GM20431 (cell line): Measurements from ENCODE around the gene PFKFB3.
"Not testable (repeated sequence)": the region's sequence is repeated elsewhere in the genome, so short reads cannot be mapped to it uniquely, and the experiment has no call there.

Experiments used
- in situ Hi-C: fragments of 300-500 bp; cut with MseI, MboI; formaldehyde crosslinking; loops from one replicate; pipeline ENCODE4 v1.15.0; 2020; ENCODE audit warnings: low sequenced_read_pairs; ENCODE audit not compliant: unreplicated experiment

Gene PFKFB3

DNA sequence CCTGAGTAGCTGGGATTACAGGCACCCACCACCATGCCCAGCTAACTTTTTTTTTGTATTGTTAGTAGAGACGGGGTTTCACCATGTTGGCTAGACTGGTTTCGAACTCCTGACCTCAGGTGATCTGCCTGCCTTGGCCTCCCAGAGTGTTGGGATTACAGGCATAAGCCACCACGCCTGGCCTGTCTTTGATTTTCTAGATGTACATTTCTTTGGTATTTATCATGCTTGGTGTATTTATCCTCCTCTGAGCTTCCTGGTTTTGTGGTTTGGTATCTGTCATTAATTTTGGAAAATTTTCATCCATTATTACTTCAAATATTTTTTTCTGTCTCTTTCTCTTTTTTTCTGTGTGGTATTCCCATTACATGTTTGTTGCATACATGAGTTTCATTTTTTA is 87.9 kb downstream of the PFKFB3 start:
- in situ Hi-C loops = not testable (repeated sequence)

DNA sequence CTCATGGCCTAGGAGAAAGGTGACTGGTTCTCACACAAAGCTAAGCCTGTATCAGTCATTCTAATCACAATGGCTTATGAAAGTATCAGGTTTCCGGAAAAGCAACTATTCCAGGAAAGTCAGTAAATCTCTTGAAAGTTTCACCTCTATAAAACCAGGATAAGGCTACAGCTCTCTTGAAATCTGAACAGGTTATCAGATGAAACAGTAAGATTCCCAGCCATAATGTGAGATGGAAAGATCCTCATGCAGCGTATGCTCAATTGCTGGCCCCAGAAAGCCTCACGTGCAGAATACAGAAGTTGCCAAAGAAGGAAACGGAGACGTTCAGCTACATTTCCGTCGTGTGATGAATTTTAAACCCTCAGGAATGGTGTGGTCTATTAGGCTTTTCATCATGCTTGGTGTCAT is 90.0 kb downstream of the PFKFB3 start:
- in situ Hi-C loops = no loop called here

DNA sequence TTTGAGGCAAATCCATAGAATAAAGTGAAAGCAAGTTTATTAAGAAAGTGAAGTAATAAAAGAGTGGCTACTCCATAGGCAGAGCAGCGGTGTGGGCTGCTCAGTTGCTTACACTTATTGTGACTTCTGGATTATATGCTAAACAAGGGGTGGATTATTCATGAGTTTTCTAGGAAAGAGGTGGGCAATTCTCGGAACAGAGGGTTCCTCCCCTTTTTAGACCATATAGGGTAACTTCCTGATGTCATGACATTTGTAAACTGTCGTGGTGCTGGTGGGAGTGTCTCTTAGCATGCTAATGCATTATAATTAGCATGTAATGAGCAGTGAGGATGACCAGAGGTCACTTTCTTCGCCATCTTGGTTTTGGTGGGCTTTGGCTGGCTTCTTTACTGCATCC is 93.7 kb downstream of the PFKFB3 start:
- in situ Hi-C loops = not testable (repeated sequence)

DNA sequence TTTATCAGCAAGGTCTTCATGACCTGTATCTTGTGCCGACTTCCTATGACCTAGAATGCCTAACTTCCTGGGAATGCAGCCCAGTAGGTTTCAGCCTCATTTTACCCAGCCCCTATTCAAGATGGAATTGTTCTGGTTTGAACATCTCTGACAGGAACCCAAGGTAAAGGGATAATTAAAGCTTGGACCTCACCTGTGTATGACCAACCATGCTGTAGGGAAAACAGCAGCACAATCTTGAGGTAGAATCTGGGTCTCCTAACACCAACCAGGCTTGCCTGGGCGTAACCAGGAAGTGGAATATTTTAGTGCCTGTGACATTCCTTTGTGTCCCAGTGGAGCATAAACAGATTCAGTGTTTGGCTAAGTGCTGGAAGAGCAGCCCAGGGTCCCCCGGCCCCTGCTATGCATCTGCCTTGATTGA is 94.1 kb downstream of the PFKFB3 start:
- in situ Hi-C loops = no loop called here

DNA sequence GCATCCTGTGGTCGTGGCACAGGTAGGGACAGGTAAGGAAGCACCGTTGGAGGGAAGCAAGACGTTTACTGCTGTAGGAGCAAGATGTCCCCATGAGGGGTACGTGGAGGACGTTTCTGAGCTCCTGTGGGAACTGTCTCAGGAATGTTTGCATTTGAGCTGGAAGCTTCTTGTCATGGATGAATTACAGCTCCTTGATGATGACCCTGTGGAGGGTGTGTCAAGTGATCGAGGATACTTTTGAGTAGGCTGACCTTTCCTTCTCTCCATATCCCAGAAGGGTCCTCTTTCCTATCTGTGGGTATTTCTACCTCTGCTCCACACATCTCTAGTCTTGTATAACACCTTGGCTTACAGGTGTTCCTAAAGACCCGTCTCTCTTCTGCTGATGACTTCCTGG is 94.8 kb downstream of the PFKFB3 start:
- in situ Hi-C loops = no loop called here

DNA sequence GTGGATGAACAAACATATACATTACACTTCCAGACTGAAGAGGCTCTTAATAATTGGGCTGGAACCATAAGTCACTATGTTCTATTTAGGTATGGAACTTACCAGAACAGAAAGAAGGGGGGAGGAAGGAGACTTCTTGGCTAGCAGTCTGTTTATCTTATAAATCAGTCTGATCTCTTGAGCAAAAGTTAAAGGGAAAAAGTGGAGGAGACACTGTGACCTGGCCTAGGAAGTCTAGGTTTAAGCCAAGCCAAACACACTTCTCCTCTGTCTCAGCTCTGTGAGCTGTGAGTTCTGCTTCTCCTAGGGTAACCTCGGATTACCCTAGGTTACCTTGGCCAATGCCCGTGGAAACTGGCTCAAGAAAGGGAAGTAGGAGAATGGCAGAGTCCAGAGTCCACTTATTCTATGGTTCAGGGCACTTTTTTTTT is 95.2 kb downstream of the PFKFB3 start:
- in situ Hi-C loops = no loop called here

DNA sequence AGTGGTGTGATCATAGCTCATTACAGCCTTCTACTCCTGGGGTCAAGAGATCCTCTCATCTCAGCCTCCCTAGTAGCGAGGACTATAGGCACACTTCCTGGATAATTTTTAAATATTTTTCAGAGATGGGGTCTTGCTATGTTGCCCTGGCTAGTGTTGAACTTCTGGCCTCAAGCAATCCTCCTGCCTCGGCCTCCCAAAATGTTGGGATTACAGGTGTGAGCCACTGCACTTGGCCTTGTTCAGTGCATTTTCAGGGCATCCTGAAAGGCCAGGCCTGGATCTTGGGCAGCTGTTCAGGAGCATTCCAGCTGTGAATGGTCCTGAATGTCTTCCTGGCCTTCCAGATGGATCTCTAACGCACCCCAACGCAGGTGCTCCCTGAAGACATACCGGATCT is 95.7 kb downstream of the PFKFB3 start:
- in situ Hi-C loops = no loop called here

DNA sequence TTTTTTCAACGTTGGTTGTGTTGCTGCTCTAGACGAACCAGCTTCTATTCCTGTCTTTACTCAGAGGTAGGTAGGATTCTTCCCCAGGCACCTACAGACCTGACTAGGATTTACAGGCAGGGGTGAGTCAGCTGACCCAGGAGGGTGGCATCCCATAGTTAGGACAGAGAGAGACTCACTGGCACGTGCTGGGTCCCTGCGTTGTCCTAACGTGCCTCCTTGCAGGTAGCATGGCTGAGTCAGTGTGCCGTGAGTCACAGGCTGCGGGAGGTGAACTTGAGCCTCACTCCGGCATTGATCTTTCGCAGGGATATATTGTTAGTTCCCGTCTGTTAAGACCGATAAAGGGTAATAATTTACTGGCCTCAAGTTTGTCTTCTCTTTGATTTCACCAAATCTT is 96.5 kb downstream of the PFKFB3 start:
- in situ Hi-C loops = no loop called here

DNA sequence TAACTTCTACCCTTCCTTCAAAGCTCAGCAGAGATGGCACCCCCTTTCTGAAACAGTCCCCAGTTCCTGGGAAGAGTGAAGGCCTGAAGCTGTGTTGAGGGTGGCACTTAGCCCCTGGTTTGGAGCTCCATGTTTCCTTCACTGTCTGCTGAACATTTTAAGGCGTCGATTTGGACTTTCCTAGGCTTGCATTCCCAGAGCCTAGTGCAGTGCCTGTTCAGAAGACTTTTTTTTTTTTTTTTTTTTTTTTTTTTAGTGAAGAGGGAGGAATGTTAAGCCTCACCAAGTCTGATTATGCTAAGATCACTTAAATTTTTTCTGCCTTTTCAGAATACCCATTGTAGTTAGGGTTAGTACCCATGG is 97.0 kb downstream of the PFKFB3 start:
- in situ Hi-C loops = no loop called here

DNA sequence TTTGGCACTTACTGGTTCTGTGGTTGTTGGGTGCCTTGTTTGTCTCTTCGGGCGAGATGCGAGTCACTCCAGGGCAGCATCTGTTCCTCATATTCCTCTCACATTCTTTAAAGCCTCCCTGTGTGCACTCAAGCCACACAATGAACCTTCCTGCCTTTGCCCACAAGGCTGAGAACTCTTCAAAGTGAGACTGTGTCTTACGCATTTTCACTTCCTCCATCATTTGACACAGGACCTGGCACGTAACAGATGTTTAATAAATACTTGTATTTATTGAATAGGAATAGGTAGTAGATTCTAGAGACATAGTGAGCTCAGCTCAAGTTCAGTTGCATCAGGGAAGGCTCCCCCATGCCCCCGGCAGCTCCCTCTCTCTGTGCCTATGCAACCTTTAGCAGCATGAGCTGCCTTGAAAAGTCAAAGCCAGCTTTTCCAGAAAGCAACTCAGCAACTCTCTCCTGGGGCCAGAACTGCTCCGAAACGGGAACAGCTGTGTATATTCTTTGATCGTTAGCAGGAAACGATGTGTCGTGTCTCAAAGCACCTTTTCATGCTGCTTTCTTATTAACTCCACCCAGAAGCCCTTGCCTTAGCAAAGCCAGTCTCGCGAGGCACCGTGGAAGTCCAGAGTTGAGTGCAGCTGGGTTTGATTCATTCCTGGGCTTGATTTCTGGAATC is 97.5 kb downstream of the PFKFB3 start:
- in situ Hi-C loops = no loop called here

DNA sequence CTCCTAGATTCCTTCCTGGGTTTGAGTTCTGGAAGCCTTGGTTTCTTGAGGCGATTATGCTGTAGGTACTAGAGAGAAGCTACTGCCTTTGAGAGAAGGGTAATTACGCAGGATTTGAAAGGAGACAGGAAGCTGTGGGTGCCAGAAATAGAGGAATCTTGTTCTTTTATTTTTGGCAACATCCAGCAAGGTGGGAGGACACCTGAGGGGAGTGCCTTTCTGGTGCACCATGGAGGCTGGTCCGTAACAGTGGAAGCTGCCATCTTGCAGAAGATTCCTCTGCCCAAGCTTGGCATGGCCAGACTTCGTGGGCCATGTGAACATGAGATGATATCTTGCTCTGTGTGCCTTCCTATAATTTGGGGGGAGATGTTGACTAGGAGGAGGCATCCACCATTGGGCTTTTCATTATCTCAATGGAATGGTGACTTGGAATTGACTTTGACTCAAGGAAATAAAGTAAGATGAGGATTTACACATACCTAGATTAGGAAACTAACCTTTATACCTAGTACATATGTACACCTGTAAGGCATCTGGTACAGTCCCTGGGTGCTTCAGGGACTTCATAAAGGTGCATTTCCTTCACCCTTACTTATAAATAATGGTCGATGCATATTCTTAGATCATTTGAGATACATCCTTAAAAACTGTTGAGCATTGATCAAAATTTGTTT is 98.2 kb downstream of the PFKFB3 start:
- in situ Hi-C loops = no loop called here

DNA sequence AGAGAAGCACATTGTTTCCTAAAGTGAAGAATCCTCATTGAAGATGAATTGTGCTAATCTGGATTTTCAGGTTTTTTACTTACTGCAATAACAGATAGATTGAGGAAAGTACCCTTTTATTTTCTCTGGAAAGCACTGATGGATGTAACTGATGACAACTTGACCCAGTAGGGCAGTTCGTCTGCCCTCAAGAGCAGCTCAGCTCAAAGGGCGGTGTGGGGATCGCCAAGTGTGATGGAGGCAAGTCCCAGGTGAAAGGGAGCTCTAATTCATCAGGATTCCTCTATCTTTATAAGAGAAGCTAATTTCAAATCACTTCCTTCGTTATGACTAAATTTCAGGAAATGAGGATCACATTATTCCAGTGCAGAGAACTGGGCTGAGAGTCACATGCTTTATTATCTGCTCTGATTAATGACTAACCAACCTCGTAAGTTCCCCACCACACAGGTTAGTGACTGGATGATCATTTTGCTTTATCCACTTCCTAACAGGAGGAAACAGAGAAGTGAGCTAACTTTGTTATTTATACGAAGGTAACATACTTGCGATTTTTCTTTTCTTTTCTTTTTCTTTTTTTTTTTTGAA is 98.8 kb downstream of the PFKFB3 start:
- in situ Hi-C loops = no loop called here
